Ishikawa (cell line): ENCODE measurements around the gene MRPL58.

Experiments used
- CEBPB ChIP-seq: IDR thresholded peaks from 2 replicates; pipeline ENCODE4 v1.6.1; 2012
- CREB1 ChIP-seq: IDR thresholded peaks from 2 replicates; pipeline ENCODE4 v1.6.1; 2012; ENCODE audit warnings: low read depth
- EGR1 ChIP-seq: IDR thresholded peaks from 2 replicates; pipeline ENCODE4 v1.6.1; 2012
- EP300 ChIP-seq: IDR thresholded peaks from 2 replicates; pipeline ENCODE4 v1.6.1; 2012; ENCODE audit warnings: borderline replicate concordance
- FOXM1 ChIP-seq: IDR thresholded peaks from 2 replicates; pipeline ENCODE4 v1.6.1; 2012; ENCODE audit warnings: low read depth, borderline replicate concordance
- MAX ChIP-seq: IDR thresholded peaks from 2 replicates; pipeline ENCODE4 v1.6.1; 2012
- NFIC ChIP-seq: IDR thresholded peaks from 2 replicates; pipeline ENCODE4 v1.6.1; 2012
- RAD21 ChIP-seq: IDR thresholded peaks from 2 replicates; pipeline ENCODE4 v1.6.1; 2012; ENCODE audit warnings: low read depth
- TAF1 ChIP-seq: IDR thresholded peaks from 2 replicates; pipeline ENCODE4 v1.6.1; 2012; ENCODE audit warnings: low read depth, mild to moderate bottlenecking
- TCF12 ChIP-seq: IDR thresholded peaks from 2 replicates; pipeline ENCODE4 v1.6.1; 2012; ENCODE audit warnings: low read depth
- TEAD4 ChIP-seq: IDR thresholded peaks from 2 replicates; pipeline ENCODE4 v1.6.1; 2012
- USF1 ChIP-seq: IDR thresholded peaks from 2 replicates; pipeline ENCODE4 v1.6.1; 2012
- YY1 ChIP-seq: IDR thresholded peaks from 2 replicates; pipeline ENCODE4 v1.6.1; 2012; ENCODE audit warnings: low read depth
- ZBTB7A ChIP-seq: IDR thresholded peaks from 2 replicates; pipeline ENCODE4 v1.6.1; 2012; ENCODE audit warnings: low read depth
- TF ChIP-seq, protein P1 (sequence below): IDR thresholded peaks from 2 replicates; pipeline ENCODE4 v1.6.1; 2012; ENCODE audit warnings: low read depth, mild to moderate bottlenecking

MRPL58 gene

GRCh38 chr17:74994440-74994839 lies 18.0 kb upstream of the MRPL58 start:
- no peak for TF ChIP-seq EP300
- no peak for TF ChIP-seq RAD21
- TF ChIP-seq CREB1, result no peak
- peak; percentile 77 for TF ChIP-seq CEBPB
- no peak for TF ChIP-seq TCF12
- TF ChIP-seq EGR1, result no peak

DNA sequence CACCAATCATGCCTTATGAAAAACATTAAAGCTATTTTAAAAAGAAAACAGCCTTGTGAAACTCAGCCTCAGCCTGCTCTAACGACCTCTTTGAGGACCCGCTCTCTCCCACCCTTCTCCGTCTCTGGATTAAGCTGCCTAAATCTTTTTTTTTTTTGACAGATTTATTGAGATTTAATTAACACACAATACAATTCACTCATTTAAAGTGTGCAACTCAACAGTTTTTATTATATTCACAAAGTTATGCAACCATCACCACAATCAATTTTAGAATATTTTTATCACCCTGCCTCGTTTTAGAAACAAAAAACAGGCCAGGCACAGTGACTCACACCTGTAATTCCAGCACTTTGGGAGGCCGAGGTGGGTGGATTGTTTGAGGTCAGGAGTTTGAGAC lies 16.6 kb upstream of the MRPL58 start:
- TF ChIP-seq CEBPB (no peak), EGR1 (no peak), EP300 (no peak), NFIC (no peak), TCF12 (no peak), MAX (no peak), USF1 (no peak), ZBTB7A (no peak), RAD21 (no peak), TEAD4 (no peak), TAF1 (no peak), YY1 (no peak), CREB1 (no peak), FOXM1 (no peak)

- TF ChIP-seq MAX, result no peak
- no peak for TF ChIP-seq EP300
- TF ChIP-seq ZBTB7A, result no peak
- TF ChIP-seq TAF1, result no peak
- no peak for TF ChIP-seq USF1
- TF ChIP-seq CEBPB, result no peak
- TF ChIP-seq, protein P1, sequence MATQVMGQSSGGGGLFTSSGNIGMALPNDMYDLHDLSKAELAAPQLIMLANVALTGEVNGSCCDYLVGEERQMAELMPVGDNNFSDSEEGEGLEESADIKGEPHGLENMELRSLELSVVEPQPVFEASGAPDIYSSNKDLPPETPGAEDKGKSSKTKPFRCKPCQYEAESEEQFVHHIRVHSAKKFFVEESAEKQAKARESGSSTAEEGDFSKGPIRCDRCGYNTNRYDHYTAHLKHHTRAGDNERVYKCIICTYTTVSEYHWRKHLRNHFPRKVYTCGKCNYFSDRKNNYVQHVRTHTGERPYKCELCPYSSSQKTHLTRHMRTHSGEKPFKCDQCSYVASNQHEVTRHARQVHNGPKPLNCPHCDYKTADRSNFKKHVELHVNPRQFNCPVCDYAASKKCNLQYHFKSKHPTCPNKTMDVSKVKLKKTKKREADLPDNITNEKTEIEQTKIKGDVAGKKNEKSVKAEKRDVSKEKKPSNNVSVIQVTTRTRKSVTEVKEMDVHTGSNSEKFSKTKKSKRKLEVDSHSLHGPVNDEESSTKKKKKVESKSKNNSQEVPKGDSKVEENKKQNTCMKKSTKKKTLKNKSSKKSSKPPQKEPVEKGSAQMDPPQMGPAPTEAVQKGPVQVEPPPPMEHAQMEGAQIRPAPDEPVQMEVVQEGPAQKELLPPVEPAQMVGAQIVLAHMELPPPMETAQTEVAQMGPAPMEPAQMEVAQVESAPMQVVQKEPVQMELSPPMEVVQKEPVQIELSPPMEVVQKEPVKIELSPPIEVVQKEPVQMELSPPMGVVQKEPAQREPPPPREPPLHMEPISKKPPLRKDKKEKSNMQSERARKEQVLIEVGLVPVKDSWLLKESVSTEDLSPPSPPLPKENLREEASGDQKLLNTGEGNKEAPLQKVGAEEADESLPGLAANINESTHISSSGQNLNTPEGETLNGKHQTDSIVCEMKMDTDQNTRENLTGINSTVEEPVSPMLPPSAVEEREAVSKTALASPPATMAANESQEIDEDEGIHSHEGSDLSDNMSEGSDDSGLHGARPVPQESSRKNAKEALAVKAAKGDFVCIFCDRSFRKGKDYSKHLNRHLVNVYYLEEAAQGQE, result no peak
- no peak for TF ChIP-seq TEAD4
- no peak for TF ChIP-seq TCF12
- TF ChIP-seq NFIC, result no peak
- no peak for TF ChIP-seq FOXM1
- no peak for TF ChIP-seq EGR1
Observed at GRCh38 chr17:74998783-74999182, 13.7 kb upstream of the MRPL58 start.

- TF ChIP-seq RAD21 (no peak), YY1 (no peak), NFIC (no peak), EP300 (no peak), ZBTB7A (no peak), EGR1 (no peak), TAF1 (no peak)
Observed at GRCh38 chr17:74999523-74999922, 12.9 kb upstream of the MRPL58 start.

GRCh38 chr17:75001915-75002843 lies 10.3 kb upstream of the MRPL58 start:
- TF ChIP-seq TCF12 (no peak), FOXM1 (no peak)

DNA sequence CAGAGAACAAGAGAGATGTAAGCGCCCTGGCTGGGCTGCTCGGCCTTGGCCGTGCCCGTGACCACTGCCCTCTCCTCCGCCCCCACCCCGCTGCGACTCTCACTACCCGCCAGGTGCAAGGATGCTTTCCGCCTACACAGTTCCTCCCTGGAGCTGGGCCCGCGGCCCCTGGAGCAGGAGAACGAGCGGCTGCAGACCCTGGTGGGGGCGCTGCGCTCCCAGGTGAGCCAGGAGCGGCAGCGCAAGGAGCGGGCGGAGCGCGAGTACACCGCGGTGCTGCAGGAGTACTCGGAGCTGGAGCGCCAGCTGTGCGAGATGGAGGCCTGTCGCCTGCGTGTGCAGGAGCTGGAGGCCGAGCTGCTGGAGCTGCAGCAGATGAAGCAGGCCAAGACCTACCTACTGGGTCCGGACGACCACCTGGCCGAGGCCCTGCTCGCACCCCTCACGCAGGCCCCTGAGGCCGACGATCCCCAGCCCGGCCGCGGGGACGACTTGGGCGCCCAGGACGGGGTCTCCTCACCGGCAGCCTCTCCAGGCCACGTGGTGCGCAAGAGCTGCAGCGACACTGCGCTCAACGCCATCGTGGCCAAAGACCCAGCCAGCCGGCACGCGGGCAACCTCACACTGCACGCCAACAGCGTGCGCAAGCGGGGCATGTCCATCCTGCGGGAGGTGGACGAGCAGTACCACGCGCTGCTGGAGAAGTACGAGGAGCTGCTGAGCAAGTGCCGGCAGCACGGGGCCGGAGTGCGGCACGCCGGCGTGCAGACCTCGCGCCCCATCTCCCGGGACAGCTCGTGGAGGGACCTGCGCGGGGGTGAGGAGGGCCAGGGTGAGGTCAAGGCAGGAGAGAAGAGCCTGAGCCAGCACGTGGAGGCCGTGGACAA lies 9.2 kb upstream of the MRPL58 start:
- TF ChIP-seq TEAD4 (no peak), EP300 (no peak), CEBPB (no peak), ZBTB7A (no peak), TAF1 (no peak), EGR1 (no peak), NFIC (no peak), USF1 (no peak), TCF12 (no peak), RAD21 (no peak), MAX (no peak), FOXM1 (no peak), YY1 (no peak), CREB1 (no peak)
- TF ChIP-seq, protein P1, result no peak
